Subcutaneous abdominal adipose tissue (tissue), 5 donors: ENCODE measurements around the gene ASPA.

ENCODE experiments used
- H3K27ac ChIP-seq: one replicate; pipeline ENCODE4 v1.7.0; 2013; ENCODE audit warnings: low read depth, mild to moderate bottlenecking, inconsistent platforms, low read length, moderate library complexity
- H3K27me3 ChIP-seq, 5 donors: one replicate each; pipeline ENCODE4 v1.7.0; 2013; ENCODE audit warnings: low read length in 5 of 5, inconsistent platforms in 1 of 5; ENCODE audit not compliant: control insufficient read depth in 5 of 5, insufficient read depth in 4 of 5
- H3K36me3 ChIP-seq, 5 donors: one replicate each; pipeline ENCODE4 v1.7.0; 2013; ENCODE audit warnings: low read length in 5 of 5; ENCODE audit not compliant: control insufficient read depth in 5 of 5, insufficient read depth in 5 of 5
- H3K4me1 ChIP-seq, 5 donors: one replicate each; pipeline ENCODE4 v1.7.0; 2013; ENCODE audit warnings: low read length in 5 of 5, mild to moderate bottlenecking in 3 of 5, moderate library complexity in 1 of 5; ENCODE audit not compliant: control insufficient read depth in 5 of 5, insufficient read depth in 5 of 5
- H3K4me3 ChIP-seq, 5 donors: one replicate each; pipeline ENCODE4 v1.7.0; 2013; ENCODE audit warnings: low read length in 5 of 5, low read depth in 1 of 5
- H3K9ac ChIP-seq, 5 donors: one replicate each; pipeline ENCODE4 v1.7.0; 2013; ENCODE audit warnings: low read length in 5 of 5, mild to moderate bottlenecking in 4 of 5, moderate library complexity in 3 of 5
- H3K9me3 ChIP-seq, 5 donors: one replicate each; pipeline ENCODE4 v1.7.0; 2013; ENCODE audit warnings: low read length in 5 of 5; ENCODE audit not compliant: control insufficient read depth in 5 of 5
- donor health status: healthy.
- donor health status: healthy.
- donor health status: healthy.
- donor health status: healthy.
- donor health status: healthy.

Gene ASPA

DNA sequence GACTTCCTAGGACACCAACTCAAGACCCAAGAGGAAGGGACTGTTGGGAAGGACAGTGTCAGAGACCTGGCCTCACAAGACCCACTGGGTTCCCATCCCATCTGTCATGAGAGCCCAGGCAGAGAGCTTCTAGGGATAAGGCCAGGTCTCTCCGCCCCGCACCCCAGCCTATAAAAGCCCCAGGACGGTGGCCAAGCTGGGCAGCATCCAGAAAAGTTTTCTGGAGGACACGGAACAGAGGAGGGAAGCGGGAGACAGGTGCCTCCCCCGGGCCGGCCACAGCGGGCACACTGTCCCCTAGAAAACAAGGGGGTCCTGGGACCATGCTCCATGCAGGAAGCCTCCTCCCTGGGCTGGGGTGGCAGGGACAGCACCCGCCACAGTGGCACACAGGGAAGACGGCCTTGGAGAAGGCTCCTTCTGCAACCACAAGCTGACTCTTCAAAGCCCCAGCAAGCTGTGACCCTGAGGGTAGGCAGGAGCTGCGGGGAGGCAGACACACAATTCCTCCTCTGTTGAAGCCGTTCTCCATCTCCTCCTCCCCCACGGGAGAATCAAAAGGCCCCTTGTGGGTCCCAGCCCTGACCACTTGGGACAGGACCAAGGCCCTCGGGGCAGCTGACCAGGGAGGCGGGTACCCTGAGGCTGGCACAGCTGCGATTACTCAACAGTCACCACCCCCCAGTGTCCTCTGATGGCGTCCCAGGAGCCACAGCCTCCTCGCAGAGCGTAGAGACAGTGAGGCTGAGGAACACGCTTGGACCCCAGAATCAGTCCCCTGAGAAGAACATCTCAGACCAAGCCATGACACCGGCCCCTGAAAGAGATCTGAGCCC is 55.7 kb downstream of the ASPA start:
- peaks cover 0 to 5% (median 4%) of the 10 kb centered on the region in 5 donors for H3K36me3 ChIP-seq
- H3K27me3 ChIP-seq, result peaks cover 0 to 3% (median 0%) of the 10 kb centered on the region in 5 donors
- H3K27ac ChIP-seq, result no peak overlapping the region
- peaks cover 4 to 43% (median 37%) of the 10 kb centered on the region in 5 donors for H3K4me1 ChIP-seq
- no peak overlapping the region for H3K4me3 ChIP-seq
- no peaks in the 10 kb centered on the region for H3K9me3 ChIP-seq
- no peak overlapping the region for H3K9ac ChIP-seq

DNA sequence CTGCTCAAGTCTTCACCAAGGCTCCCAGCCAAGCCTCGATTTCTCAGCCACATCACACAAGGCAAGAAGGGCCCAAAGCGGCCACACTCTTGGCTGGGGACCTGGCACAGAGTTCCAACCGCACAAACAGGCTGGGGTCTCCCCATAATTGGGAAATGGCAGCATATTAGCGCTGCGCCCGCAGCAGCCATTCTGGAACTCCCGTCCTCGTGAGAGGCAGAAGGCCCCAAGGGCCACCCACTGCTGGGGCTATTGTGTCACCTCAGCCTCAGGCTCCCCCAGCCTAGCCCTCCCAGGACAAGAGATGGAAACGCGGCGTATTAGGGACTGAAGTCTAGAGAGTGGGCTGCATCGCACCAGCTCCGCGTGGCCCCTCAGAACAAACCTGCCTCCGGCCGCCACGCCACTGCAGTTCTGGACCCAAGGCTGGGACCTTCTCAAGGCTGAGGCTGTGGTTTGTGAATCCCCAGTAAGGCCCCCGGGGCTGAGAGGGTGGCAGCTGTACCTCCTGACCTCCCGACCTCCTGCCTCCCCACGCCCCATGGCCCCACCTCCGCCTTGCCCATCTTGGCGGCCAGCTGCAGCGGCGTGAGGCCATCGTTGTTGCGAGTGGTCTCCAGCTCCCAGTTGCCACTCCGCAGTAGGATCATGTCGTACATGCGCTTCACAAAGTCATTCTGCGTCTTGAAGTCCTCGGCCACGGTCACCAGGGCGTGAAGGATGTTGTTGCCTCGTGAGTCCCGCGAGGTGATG is 56.5 kb downstream of the ASPA start:
- Histone ChIP-seq H3K9ac (no peak overlapping the region), H3K4me3 (no peak overlapping the region), H3K27me3 (peaks cover 0 to 3% (median 0%) of the 10 kb centered on the region in 5 donors), H3K9me3 (no peaks in the 10 kb centered on the region), H3K36me3 (no peaks in the 10 kb centered on the region), H3K27ac (no peak overlapping the region), H3K4me1 (peaks cover 4 to 43% (median 40%) of the 10 kb centered on the region in 5 donors)

DNA sequence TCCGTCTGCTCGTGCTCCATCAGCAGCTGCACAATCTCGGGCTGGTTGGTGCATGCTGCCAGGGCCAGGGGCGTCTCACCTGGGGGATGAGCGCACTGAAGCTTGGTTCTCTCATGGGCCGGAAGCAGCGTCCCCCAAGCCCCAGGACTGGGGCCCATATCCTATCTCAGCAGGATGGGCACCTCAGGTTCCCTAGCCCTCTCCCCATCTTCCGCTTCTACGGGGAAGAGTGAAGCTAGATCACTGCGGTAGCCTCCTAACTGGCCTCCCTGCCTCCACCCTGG is 57.0 kb downstream of the ASPA start:
- Histone ChIP-seq H3K27me3 (peaks cover 0 to 3% (median 0%) of the 10 kb centered on the region in 5 donors), H3K36me3 (no peaks in the 10 kb centered on the region), H3K27ac (no peak overlapping the region), H3K4me3 (no peak overlapping the region), H3K9me3 (no peaks in the 10 kb centered on the region), H3K4me1 (peaks cover 4 to 43% (median 40%) of the 10 kb centered on the region in 5 donors), H3K9ac (no peak overlapping the region)

DNA sequence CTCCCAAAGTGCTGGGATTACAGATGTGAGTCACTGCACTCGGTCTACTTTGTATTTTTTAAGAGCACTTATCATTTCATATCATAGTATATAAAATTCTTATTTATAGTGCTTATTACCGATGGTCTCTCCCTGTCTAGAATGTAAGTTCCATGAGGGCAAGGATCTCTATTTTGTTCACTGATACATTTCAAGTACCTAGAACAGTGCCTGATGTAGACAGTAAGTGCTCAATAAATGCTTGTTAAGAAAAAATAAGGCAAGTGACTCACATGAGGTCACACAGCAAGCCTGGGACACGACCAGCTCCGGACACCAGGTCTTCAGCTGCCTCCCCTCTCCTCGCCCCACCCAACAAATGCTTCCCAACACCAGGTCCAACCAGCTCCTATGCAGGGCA is 58.0 kb downstream of the ASPA start:
- Histone ChIP-seq H3K27ac (no peak overlapping the region), H3K9ac (no peak overlapping the region), H3K9me3 (no peaks in the 10 kb centered on the region), H3K4me1 (peaks cover 4 to 41% (median 37%) of the 10 kb centered on the region in 5 donors), H3K36me3 (no peaks in the 10 kb centered on the region), H3K27me3 (peaks cover 0 to 3% (median 0%) of the 10 kb centered on the region in 5 donors), H3K4me3 (no peak overlapping the region)

DNA sequence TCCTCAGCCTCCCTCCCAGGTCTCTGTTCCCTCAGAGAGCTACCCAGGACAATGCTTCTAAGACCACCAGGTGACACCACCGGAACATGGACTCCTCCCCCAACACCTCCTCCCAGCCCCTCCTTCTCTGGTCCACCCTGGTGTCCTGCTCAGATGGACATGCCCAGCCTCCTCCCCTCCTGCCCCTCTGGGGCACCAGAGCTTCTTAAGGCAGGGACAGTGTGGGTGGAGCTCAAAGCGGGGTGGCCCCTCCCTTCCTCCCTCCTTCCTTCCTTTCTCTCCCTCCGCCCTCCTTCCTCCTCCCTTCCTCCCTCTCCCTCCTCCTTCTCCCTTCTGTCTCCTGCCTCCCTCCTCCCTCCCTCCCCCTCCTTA is 59.1 kb downstream of the ASPA start:
- Histone ChIP-seq H3K27me3 (peaks cover 0 to 1% (median 0%) of the 10 kb centered on the region in 5 donors), H3K9me3 (no peaks in the 10 kb centered on the region), H3K4me1 (peaks cover 4 to 33% (median 29%) of the 10 kb centered on the region in 5 donors), H3K27ac (no peak overlapping the region), H3K4me3 (no peak overlapping the region), H3K9ac (no peak overlapping the region), H3K36me3 (no peaks in the 10 kb centered on the region)

DNA sequence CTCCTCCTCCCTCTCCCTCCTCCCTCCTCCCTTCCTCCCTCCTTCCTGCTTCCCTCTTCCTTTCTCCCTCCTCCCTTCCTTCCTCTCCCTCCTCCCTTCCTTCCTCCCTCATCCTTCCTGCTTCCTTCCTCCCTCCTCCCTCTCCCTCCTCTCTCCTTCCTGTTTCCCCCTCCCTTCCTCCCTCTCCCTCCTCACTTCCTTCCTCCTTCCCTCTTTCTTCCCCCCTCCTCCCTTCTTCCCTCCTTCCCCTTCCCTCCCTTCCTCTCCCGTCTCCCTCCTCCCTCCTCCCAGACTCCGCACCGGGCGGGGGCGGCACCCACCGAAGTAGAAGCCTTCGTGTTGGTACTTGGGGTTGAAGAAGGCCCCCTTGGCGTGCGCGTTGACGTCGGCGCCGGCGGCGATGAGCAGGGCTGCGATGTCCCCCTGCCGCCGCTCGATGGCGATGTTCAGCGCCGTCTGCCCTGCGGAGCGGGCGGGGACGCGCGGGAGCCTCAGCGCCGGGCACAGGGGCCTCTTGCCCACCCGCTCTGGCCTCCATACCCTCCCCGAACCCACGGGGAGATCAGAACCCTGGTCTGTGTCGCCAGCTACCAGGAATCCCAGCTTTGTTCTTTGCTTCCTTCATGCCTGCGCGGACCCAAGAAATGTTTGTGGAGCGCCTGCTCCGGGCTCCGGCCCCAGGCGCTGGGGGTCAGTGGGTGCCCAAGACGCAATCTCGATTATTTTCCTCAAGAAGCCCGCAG is 59.6 kb downstream of the ASPA start:
- Histone ChIP-seq H3K4me3 (peak overlapping the region; percentile 60 to 73 (median 66)), H3K4me1 (peaks cover 4 to 28% (median 24%) of the 10 kb centered on the region in 5 donors), H3K9me3 (no peaks in the 10 kb centered on the region), H3K27me3 (no peaks in the 10 kb centered on the region), H3K9ac (peak overlapping the region in 3 of 5 donors; percentile 35 to 60 (median 44)), H3K27ac (peak overlapping the region; percentile 62), H3K36me3 (no peaks in the 10 kb centered on the region)

DNA sequence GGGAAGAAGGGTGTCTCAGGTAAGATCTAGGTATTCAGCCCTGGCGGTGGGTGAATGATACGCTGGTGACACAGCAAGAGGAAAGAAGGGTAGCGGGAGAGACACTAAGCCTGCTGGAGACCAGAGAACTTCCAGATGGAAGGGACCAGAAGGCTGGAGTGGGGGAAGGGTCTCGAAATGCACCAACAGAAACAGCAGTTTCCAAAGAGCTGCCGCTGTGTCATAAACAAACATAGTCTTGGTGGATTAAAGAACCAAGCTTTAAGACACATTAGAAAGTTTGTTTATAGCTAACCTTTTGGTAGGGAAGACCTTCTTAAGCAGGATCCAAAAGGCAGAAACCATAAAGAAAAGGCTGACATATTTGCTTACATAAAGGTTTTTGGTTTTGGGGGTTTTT is 60.9 kb downstream of the ASPA start:
- no peaks in the 10 kb centered on the region for H3K36me3 ChIP-seq
- no peaks in the 10 kb centered on the region for H3K9me3 ChIP-seq
- no peak overlapping the region for H3K4me3 ChIP-seq
- no peak overlapping the region for H3K27ac ChIP-seq
- no peak overlapping the region for H3K9ac ChIP-seq
- no peaks in the 10 kb centered on the region for H3K27me3 ChIP-seq
- peaks cover 3 to 17% (median 14%) of the 10 kb centered on the region in 5 donors for H3K4me1 ChIP-seq

DNA sequence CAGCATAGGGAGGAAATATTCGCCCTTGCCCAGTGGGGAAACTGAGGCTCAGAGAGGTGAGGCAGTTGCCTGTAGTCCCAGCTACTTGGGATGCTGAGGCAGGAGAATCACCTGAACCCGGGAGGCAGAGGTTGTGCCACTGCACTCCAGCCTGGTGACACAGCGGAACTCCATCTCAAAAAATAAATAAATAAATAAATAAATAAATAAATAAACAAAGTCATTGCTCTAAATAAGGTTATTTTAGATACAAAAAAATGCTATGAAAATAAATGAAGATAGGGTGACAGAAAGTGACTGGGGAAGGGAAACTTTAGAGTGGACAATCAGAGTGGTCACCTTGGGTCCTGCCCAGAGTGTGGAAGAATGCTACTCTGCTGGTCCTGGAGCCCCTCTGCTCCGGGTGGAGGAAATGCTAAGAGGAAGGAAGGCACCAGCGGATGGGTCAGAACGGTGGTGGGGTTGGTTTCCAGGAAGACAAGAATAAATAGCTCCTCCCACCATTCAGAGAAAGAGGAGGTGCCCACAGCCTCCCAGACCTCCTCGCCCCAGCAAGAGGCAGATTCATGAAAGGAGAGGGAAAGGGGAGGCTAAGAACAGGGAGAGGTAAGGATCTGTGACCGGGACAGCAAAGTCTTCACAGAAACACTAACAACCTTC is 64.2 kb downstream of the ASPA start:
- no peaks in the 10 kb centered on the region for H3K9me3 ChIP-seq
- no peak overlapping the region for H3K9ac ChIP-seq
- H3K36me3 ChIP-seq, result no peaks in the 10 kb centered on the region
- peaks cover 0 to 4% (median 0%) of the 10 kb centered on the region in 5 donors for H3K27me3 ChIP-seq
- no peak overlapping the region for H3K4me3 ChIP-seq
- peaks cover 3 to 13% (median 10%) of the 10 kb centered on the region in 5 donors for H3K4me1 ChIP-seq
- H3K27ac ChIP-seq, result no peak overlapping the region

DNA sequence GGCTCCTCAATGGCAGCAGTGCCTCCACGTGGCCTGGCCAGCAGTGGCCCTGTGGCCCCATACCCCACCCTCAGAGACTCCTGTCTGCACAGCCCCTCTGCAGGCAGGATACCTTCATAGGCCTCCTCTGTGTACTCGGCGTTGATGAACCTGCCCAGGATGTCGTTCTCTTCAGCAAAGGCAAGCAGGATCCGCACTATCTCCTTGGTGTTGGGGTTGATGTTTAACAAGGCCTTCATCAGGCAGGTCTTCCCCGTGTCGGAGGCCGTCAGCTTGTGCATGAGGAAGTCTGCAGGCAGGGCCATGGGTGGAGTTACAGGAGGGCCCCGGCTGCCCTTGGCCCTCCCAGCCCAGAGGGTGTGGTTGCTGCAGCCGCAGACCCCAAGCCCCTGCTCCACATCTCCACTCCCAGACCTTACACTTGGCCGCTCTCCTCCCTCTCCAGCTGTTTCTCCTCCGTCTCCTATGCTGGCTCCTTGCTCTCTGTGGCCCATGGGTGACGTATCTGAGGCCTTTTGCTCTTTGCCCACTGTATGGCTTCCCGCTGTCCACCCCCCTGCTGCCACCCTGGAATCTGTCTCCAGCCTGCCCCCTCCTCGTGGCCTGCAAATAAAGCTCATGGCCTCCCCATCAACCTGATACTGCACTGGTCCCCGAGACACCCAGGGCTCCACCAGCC is 66.8 kb downstream of the ASPA start:
- H3K27me3 ChIP-seq, result peaks cover 0 to 4% (median 0%) of the 10 kb centered on the region in 5 donors
- no peaks in the 10 kb centered on the region for H3K9me3 ChIP-seq
- H3K4me1 ChIP-seq, result no peaks in the 10 kb centered on the region
- no peak overlapping the region for H3K27ac ChIP-seq
- no peak overlapping the region for H3K4me3 ChIP-seq
- no peak overlapping the region for H3K9ac ChIP-seq
- no peaks in the 10 kb centered on the region for H3K36me3 ChIP-seq
